KMS-11 (cell line): Measurements from ENCODE around the gene CDK13.

Experiments
- H2AFZ ChIP-seq: fragments of 200-600 bp; sonication (generic); 2 replicates; pipeline ENCODE4 v1.6.1; 2016; ENCODE audit warnings: antibody characterized with exemption, mixed run types, low read depth
- H3K27ac ChIP-seq: fragments of 200-600 bp; sonication (generic); 2 replicates; pipeline ENCODE4 v1.6.1; 2016; ENCODE audit warnings: mild to moderate bottlenecking, mixed run types
- H3K27me3 ChIP-seq: fragments of 200-600 bp; sonication (generic); 2 replicates; pipeline ENCODE4 v1.6.1; 2017; ENCODE audit warnings: mild to moderate bottlenecking, low read depth, mixed run types, moderate library complexity; ENCODE audit not compliant: insufficient read depth
- H3K36me3 ChIP-seq: fragments of 200-600 bp; sonication (generic); 2 replicates; pipeline ENCODE4 v1.6.1; 2017; ENCODE audit warnings: mild to moderate bottlenecking, mixed run types; ENCODE audit not compliant: insufficient read depth
- H3K4me1 ChIP-seq: fragments of 200-600 bp; sonication (generic); 2 replicates; pipeline ENCODE4 v1.6.1; 2016; ENCODE audit warnings: mild to moderate bottlenecking, low read depth, mixed run types; ENCODE audit not compliant: poor library complexity, severe bottlenecking
- H3K4me2 ChIP-seq: fragments of 200-600 bp; sonication (generic); 2 replicates; pipeline ENCODE4 v1.7.0; 2016; ENCODE audit warnings: mild to moderate bottlenecking, mixed run types
- H3K4me3 ChIP-seq: fragments of 200-600 bp; sonication (generic); IDR thresholded peaks from 2 replicates; pipeline ENCODE4 v1.6.1; 2017; ENCODE audit warnings: low read depth, low read length, mixed read lengths; ENCODE audit not compliant: insufficient read depth
- H3K79me2 ChIP-seq: fragments of 200-600 bp; sonication (generic); 2 replicates; pipeline ENCODE4 v1.6.1; 2016; ENCODE audit warnings: low read depth, mixed run types; ENCODE audit not compliant: insufficient read depth
- H3K9ac ChIP-seq: fragments of 200-600 bp; sonication (generic); 2 replicates; pipeline ENCODE4 v1.6.1; 2016; ENCODE audit warnings: mild to moderate bottlenecking, mixed run types
- H4K20me1 ChIP-seq: fragments of 200-600 bp; sonication (generic); 2 replicates; pipeline ENCODE4 v1.6.1; 2016; ENCODE audit warnings: mild to moderate bottlenecking, mixed run types; ENCODE audit not compliant: insufficient read depth
- TF ChIP-seq, protein P1 (sequence below): fragments of 200-600 bp; sonication (generic); conservative IDR thresholded peaks from 2 replicates; pipeline ENCODE4 v1.6.1; 2017; ENCODE audit warnings: low read depth, mild to moderate bottlenecking, antibody characterized with exemption, low read length, moderate library complexity, mixed read lengths

CDK13 gene

DNA sequence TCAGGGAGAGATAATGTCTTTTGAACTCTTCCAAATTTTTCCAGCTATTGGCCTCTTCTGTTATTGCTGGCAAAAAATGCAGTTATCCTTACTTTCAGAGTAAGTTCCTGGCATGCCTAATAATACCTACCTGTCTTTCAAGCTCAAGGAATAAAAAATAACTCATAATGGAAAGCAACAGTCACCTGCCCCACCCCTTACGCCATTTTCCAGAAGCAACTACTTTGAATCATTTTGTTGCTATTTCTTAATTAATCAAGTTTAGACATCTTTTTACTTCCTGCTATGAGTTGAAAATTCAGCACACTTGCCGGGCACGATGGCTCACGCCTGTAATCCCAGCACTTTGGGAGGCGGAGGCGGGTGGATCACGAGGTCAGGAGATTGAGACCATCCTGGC is 23.0 kb upstream of the CDK13 start:
- H3K4me2 ChIP-seq, result no peak overlapping the region
- no peak overlapping the region for H2AFZ ChIP-seq
- no peaks in the 10 kb centered on the region for H3K79me2 ChIP-seq
- no peak overlapping the region for H3K4me3 ChIP-seq
- H3K9ac ChIP-seq, result no peak overlapping the region
- H4K20me1 ChIP-seq, result no peaks in the 10 kb centered on the region
- H3K4me1 ChIP-seq, result no peaks in the 10 kb centered on the region
- H3K27me3 ChIP-seq, result no peaks in the 10 kb centered on the region
- no peak overlapping the region for H3K27ac ChIP-seq
- no peaks in the 10 kb centered on the region for H3K36me3 ChIP-seq
- TF ChIP-seq, protein P1, sequence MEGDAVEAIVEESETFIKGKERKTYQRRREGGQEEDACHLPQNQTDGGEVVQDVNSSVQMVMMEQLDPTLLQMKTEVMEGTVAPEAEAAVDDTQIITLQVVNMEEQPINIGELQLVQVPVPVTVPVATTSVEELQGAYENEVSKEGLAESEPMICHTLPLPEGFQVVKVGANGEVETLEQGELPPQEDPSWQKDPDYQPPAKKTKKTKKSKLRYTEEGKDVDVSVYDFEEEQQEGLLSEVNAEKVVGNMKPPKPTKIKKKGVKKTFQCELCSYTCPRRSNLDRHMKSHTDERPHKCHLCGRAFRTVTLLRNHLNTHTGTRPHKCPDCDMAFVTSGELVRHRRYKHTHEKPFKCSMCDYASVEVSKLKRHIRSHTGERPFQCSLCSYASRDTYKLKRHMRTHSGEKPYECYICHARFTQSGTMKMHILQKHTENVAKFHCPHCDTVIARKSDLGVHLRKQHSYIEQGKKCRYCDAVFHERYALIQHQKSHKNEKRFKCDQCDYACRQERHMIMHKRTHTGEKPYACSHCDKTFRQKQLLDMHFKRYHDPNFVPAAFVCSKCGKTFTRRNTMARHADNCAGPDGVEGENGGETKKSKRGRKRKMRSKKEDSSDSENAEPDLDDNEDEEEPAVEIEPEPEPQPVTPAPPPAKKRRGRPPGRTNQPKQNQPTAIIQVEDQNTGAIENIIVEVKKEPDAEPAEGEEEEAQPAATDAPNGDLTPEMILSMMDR, result no peak

GRCh38 chr7:39934132-39934531 is 15.9 kb upstream of the CDK13 start:
- no peaks in the 10 kb centered on the region for H3K36me3 ChIP-seq
- no peak overlapping the region for H3K4me3 ChIP-seq
- no peak overlapping the region for H2AFZ ChIP-seq
- H3K4me1 ChIP-seq, result no peaks in the 10 kb centered on the region
- no peaks in the 10 kb centered on the region for H3K27me3 ChIP-seq
- H4K20me1 ChIP-seq, result no peaks in the 10 kb centered on the region
- TF ChIP-seq, protein P1, result no peak
- no peaks in the 10 kb centered on the region for H3K79me2 ChIP-seq
- H3K27ac ChIP-seq, result no peak overlapping the region
- no peak overlapping the region for H3K9ac ChIP-seq
- no peak overlapping the region for H3K4me2 ChIP-seq

DNA sequence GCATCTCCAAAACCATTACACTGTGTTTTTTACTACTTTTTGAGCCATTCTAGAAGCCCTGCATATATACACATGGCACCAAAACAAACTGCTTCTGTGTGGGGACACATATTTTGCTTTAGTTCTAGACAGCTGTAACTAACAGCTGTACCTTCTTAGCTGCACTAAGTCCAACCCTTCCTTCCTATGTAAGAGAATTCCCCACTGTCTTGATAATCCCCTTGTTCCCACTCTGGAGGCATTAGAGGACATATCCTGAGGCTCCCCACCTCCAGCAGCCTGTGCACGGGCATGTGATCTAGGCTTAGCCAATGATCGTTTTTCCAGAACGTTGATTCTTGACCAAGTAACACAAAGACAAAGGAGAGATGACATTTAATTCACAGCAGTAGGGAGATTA is 13.3 kb upstream of the CDK13 start:
- no peak overlapping the region for H2AFZ ChIP-seq

GRCh38 chr7:39937366-39938153 is 12.5 kb upstream of the CDK13 start:
- H3K4me2 ChIP-seq, result no peak overlapping the region
- H3K36me3 ChIP-seq, result no peaks in the 10 kb centered on the region
- no peak overlapping the region for H3K4me3 ChIP-seq
- H4K20me1 ChIP-seq, result no peaks in the 10 kb centered on the region
- no peak overlapping the region for H3K27ac ChIP-seq
- no peak overlapping the region for H2AFZ ChIP-seq
- no peak overlapping the region for H3K9ac ChIP-seq
- H3K79me2 ChIP-seq, result no peaks in the 10 kb centered on the region
- TF ChIP-seq, protein P1, result no peak
- no peaks in the 10 kb centered on the region for H3K4me1 ChIP-seq
- H3K27me3 ChIP-seq, result no peaks in the 10 kb centered on the region

More for the DNA sequence above, 13.3 kb upstream of the CDK13 start:
- Histone ChIP-seq H3K27me3 (no peaks in the 10 kb centered on the region), H3K4me1 (no peaks in the 10 kb centered on the region), H3K36me3 (no peaks in the 10 kb centered on the region), H3K79me2 (no peaks in the 10 kb centered on the region), H3K27ac (no peak overlapping the region), H3K4me3 (no peak overlapping the region), H3K9ac (no peak overlapping the region), H3K4me2 (no peak overlapping the region), H4K20me1 (no peaks in the 10 kb centered on the region)
- TF ChIP-seq, protein P1, result no peak
